IMR-90 (cell line): ENCODE results near the gene CLSTN1. TPM values are rescaled to one million over a fixed set of nuclear protein-coding genes. Genes with fewer than 3 reads are reported as not detected.

ENCODE experiments used
- ATAC-seq: fragments of 200-7000 bp; cut with Tn5 transposase; 2 replicates; pipeline ENCODE4 v1.9.1; 2020; ENCODE audit warnings: low read depth, mild to moderate bottlenecking, moderate library complexity
- BruUV-seq: library from RNA; stranded (reverse); fragments of 400-500 nt; replicated peaks from 2 replicates; lab custom pipeline; 2021; lab: Mats Ljungman, UMichigan
- CTCF ChIA-PET: fragments of 300-600 bp; formaldehyde crosslinking; extraction: SDS; loops from one replicate; lab custom pipeline; 2021; ENCODE audit warnings: antibody characterized with exemption; lab: Yijun Ruan, JAX
- POLR2A ChIA-PET: fragments of 300-600 bp; sonication (Branson Sonifier 250); formaldehyde crosslinking; loops from one replicate; lab custom pipeline; 2022; ENCODE audit warnings: antibody characterized with exemption; ENCODE audit not compliant: unreplicated experiment; lab: Charles Lee
- DNase-seq: peaks from one replicate; pipeline ENCODE4 v3.0.0; 2013
- H2AFZ ChIP-seq: replicated peaks from 2 replicates; pipeline ENCODE3; 2013; ENCODE audit warnings: low read length, mild to moderate bottlenecking; ENCODE audit not compliant: poor library complexity
- H2AK5ac ChIP-seq: 2 replicates; pipeline ENCODE4 v1.6.1; 2013; ENCODE audit warnings: low read depth, low read length, inconsistent platforms
- H2AK9ac ChIP-seq: replicated peaks from 2 replicates; pipeline ENCODE3; 2013; ENCODE audit warnings: mild to moderate bottlenecking, low read depth, low read length, moderate library complexity; ENCODE audit not compliant: poor library complexity
- H2BK120ac ChIP-seq: 2 replicates; pipeline ENCODE4 v1.6.1; 2013; ENCODE audit warnings: low read depth, low read length, inconsistent platforms
- H2BK15ac ChIP-seq: 3 replicates; pipeline ENCODE4 v1.6.1; 2013; ENCODE audit warnings: low read depth, low read length, inconsistent platforms
- H2BK20ac ChIP-seq: 2 replicates; pipeline ENCODE4 v1.6.1; 2013; ENCODE audit warnings: low read depth, mild to moderate bottlenecking, inconsistent platforms, low read length, moderate library complexity
- H2BK5ac ChIP-seq: 2 replicates; pipeline ENCODE4 v1.6.1; 2013; ENCODE audit warnings: mild to moderate bottlenecking, low read depth, low read length, inconsistent platforms; ENCODE audit not compliant: poor library complexity, severe bottlenecking
- H3K14ac ChIP-seq: replicated peaks from 2 replicates; pipeline ENCODE4 v1.6.1; 2013; ENCODE audit warnings: low read depth, low read length, inconsistent platforms
- H3K18ac ChIP-seq: 2 replicates; pipeline ENCODE4 v1.6.1; 2013; ENCODE audit warnings: low read depth, low read length, control low read depth
- H3K23ac ChIP-seq: 2 replicates; pipeline ENCODE4 v1.6.1; 2013; ENCODE audit warnings: low read depth, low read length, inconsistent platforms
- H3K27ac ChIP-seq: 2 replicates; pipeline ENCODE4 v1.5.1; 2013; ENCODE audit warnings: mild to moderate bottlenecking, control low read depth, low read length; ENCODE audit not compliant: insufficient read depth
- H3K27me3 ChIP-seq: 2 replicates; pipeline ENCODE4 v1.6.1; 2013; ENCODE audit warnings: low read length; ENCODE audit not compliant: control insufficient read depth, insufficient read depth
- H3K36me3 ChIP-seq: 2 replicates; pipeline ENCODE4 v1.6.1; 2013; ENCODE audit warnings: low read length, mixed read lengths; ENCODE audit not compliant: control insufficient read depth, insufficient read depth
- H3K4ac ChIP-seq: 2 replicates; pipeline ENCODE4 v1.6.1; 2013; ENCODE audit warnings: low read depth, low read length, inconsistent platforms
- H3K4me1 ChIP-seq: 2 replicates; pipeline ENCODE4 v1.6.1; 2013; ENCODE audit warnings: low read length, mixed read lengths; ENCODE audit not compliant: control insufficient read depth, insufficient read depth
- H3K4me2 ChIP-seq: 2 replicates; pipeline ENCODE4 v1.6.1; 2013; ENCODE audit warnings: low read depth, mild to moderate bottlenecking, control low read depth, low read length, moderate library complexity
- H3K4me3 ChIP-seq: 2 replicates; pipeline ENCODE4 v1.5.1; 2013; ENCODE audit warnings: low read depth, mild to moderate bottlenecking, control low read depth, low read length, moderate library complexity; ENCODE audit not compliant: insufficient read depth
- H3K56ac ChIP-seq: 2 replicates; pipeline ENCODE4 v1.6.1; 2013; ENCODE audit warnings: low read length, inconsistent platforms; ENCODE audit not compliant: insufficient read depth; ENCODE audit errors: extremely low read depth
- H3K79me1 ChIP-seq, 2 experiments: 2 replicates each; pipeline ENCODE4 v1.6.1; 2013; ENCODE audit warnings: low read length in 2 of 2, inconsistent platforms in 1 of 2, low read depth in 1 of 2
- H3K9ac ChIP-seq: 2 replicates; pipeline ENCODE4 v1.6.1; 2013; ENCODE audit warnings: low read depth, low read length, control low read depth
- H3K9me1 ChIP-seq: 2 replicates; pipeline ENCODE4 v1.6.1; 2013; ENCODE audit warnings: low read length, inconsistent platforms; ENCODE audit not compliant: insufficient read depth
- H3K9me3 ChIP-seq: 2 replicates; pipeline ENCODE4 v1.6.1; 2013; ENCODE audit warnings: low read length; ENCODE audit not compliant: control insufficient read depth, insufficient read depth
- H4K20me1 ChIP-seq: 2 replicates; pipeline ENCODE4 v1.6.1; 2013; ENCODE audit warnings: low read length, inconsistent platforms; ENCODE audit not compliant: insufficient read depth
- H4K5ac ChIP-seq: 2 replicates; pipeline ENCODE4 v1.6.1; 2013; ENCODE audit warnings: mild to moderate bottlenecking, low read depth, low read length, control low read depth
- H4K8ac ChIP-seq, 2 experiments: 2 replicates each; pipeline ENCODE4 v1.6.1; 2013; ENCODE audit warnings: low read depth in 2 of 2, low read length in 2 of 2, control low read depth in 1 of 2, inconsistent platforms in 1 of 2
- H4K91ac ChIP-seq: 2 replicates; pipeline ENCODE4 v1.6.1; 2013; ENCODE audit warnings: low read depth, low read length, inconsistent platforms; ENCODE audit not compliant: insufficient read depth
- CEBPB ChIP-seq: IDR thresholded peaks from 2 replicates; pipeline ENCODE4 v1.6.1; 2012; ENCODE audit warnings: low read depth, low read length, improper control_type of control experiment
- CHD1 ChIP-seq: IDR thresholded peaks from 2 replicates; pipeline ENCODE4 v1.6.1; 2012; ENCODE audit warnings: low read depth, low read length, improper control_type of control experiment
- WGBS, 2 experiments: methylation state at CpG; one replicate each; pipeline versions ENCODE4 v1.1.5 to v1.1.7; 2013; ENCODE audit warnings: missing lambda C conversion rate in 2 of 2; ENCODE audit not compliant: insufficient read length in 1 of 2; ENCODE audit errors: extremely low coverage in 2 of 2; 5-methylcytosine and 5-hydroxymethylcytosine counted together
- dilution Hi-C: fragments of 300-500 bp; cut with HindIII; formaldehyde crosslinking; loops from one replicate; pipeline ENCODE4 v1.14.3; 2018; ENCODE audit warnings: low sequenced_read_pairs; ENCODE audit not compliant: unreplicated experiment
- in situ Hi-C: fragments of 300-500 bp; cut with MboI; formaldehyde crosslinking; loops from 3 replicates; pipeline ENCODE4 v1.14.3; 2019; ENCODE audit warnings: low sequenced_read_pairs, inconsistent platforms, mixed read lengths
- intact Hi-C: fragments of 100-400 bp; cut with micrococcal nuclease; formaldehyde crosslinking; loops from 2 replicates; pipeline ENCODE4 v1.10.0; 2022
- polyA plus RNA-seq, 3 experiments: library from polyadenylated mRNA; depleted of rRNA; stranded (reverse); fragments of >200 nt; gene quantifications; 2 replicates each; pipeline ENCODE4 v1.2.3, GENCODE V29; 2012; ENCODE audit warnings: low replicate concordance in 1 of 3
- total RNA-seq: library from RNA; depleted of rRNA; stranded (reverse); fragments of >200 nt; gene quantifications from 2 replicates; pipeline ENCODE4 v1.2.3, GENCODE V29; 2012

The CLSTN1 gene
- total and polyA plus RNA-seq, 2 of the 4 experiments (the other 2 are of a cell fraction), result 30.1 to 72.2 TPM

GRCh38 chr1:9852410-9853248 is 28.9 kb upstream of the CLSTN1 start:
- H2AK9ac ChIP-seq, result no peak overlapping the region
- POLR2A ChIA-PET, result no interaction called here
- no peaks in the 10 kb centered on the region; the same call in 1 of the 2 replicates for H3K4me1 ChIP-seq

More at GRCh38 chr1:9852410-9853248, 28.9 kb upstream of the CLSTN1 start:
- no TSS peak for BruUV-seq
- Histone ChIP-seq H2AFZ (no peak overlapping the region), H3K23ac (no peak overlapping the region), H3K9ac (no peak overlapping the region), H3K9me3 (no peaks in the 10 kb centered on the region), H4K20me1 (no peaks in the 10 kb centered on the region), H3K18ac (no peak overlapping the region), H2BK20ac (no peak overlapping the region), H3K14ac (no peak overlapping the region), H3K4ac (no peak overlapping the region), H3K4me2 (no peak overlapping the region), H2BK15ac (no peak overlapping the region), H4K5ac (no peak overlapping the region), H3K27ac (no peak overlapping the region), H3K4me3 (no peak overlapping the region), H2BK5ac (no peak overlapping the region), H3K27me3 (no peaks in the 10 kb centered on the region), H3K56ac (no peak overlapping the region), H3K9me1 (no peaks in the 10 kb centered on the region), H4K91ac (no peak overlapping the region), H3K79me1 (no peaks in the 10 kb centered on the region; a peak in 1 of 4 replicates), H4K8ac (no peak overlapping the region), H3K36me3 (peaks cover 4% of the 10 kb centered on the region), H2AK5ac (peak overlapping the region; percentile 14; the same call in 1 of the 2 replicates), H2BK120ac (no peak overlapping the region)
- in situ Hi-C loops (no loop called here), dilution Hi-C loops (no loop called here), intact Hi-C loops (no loop called here)
- ATAC-seq, result peak; percentile 72
- CTCF ChIA-PET, result interaction anchor here (0.6 kb wide), 1 partner anchor 191 kb away, joined by 6 read pairs; no protein-coding TSS in a partner anchor
- TF ChIP-seq CEBPB, result peak; percentile 81
- TF ChIP-seq CHD1, result no peak
- 95% methylated on average over 4 of the region's 12 CpGs; no CpG with 5 or more reads in 1 of the 2 experiments for WGBS, 2 experiments
- DNase-seq, result peak; percentile 59
